ENCODE measurements around the gene RFX4.
"Not testable (repeated sequence)": the region's sequence is repeated elsewhere in the genome, so short reads cannot be mapped to it uniquely, and the experiment has no call there.

RFX4 gene

GRCh38 chr12:106594447-106594846, 11.6 kb downstream of the RFX4 start:
- DNase-seq, result no peak

- no peak for DNase-seq
These were observed 12.5 kb downstream of the RFX4 start for GRCh38 chr12:106595268-106595667.

- DNase-seq, result no peak
These were observed 15.2 kb downstream of the RFX4 start for GRCh38 chr12:106598003-106598402.

- DNase-seq, result no peak
These were observed 16.5 kb downstream of the RFX4 start for GRCh38 chr12:106599302-106599701.

GRCh38 chr12:106600503-106600902, 17.7 kb downstream of the RFX4 start:
- DNase-seq, result no peak

GRCh38 chr12:106601031-106601430, 18.2 kb downstream of the RFX4 start:
- DNase-seq, result no peak

- no peak for DNase-seq
These were observed 18.7 kb downstream of the RFX4 start for GRCh38 chr12:106601496-106601895.

GRCh38 chr12:106602076-106602475, 19.3 kb downstream of the RFX4 start:
- no peak for DNase-seq

GRCh38 chr12:106605254-106605653, 22.4 kb downstream of the RFX4 start:
- no peak for DNase-seq

- DNase-seq, result not testable (repeated sequence)
These were observed 37.8 kb downstream of the RFX4 start for GRCh38 chr12:106620588-106620987.

- DNase-seq, result no peak
These were observed 43.2 kb downstream of the RFX4 start for GRCh38 chr12:106625976-106626375.

- DNase-seq, result no peak
These were observed 47.2 kb downstream of the RFX4 start for GRCh38 chr12:106629797-106630659.

GRCh38 chr12:106631150-106631549, 48.3 kb downstream of the RFX4 start:
- DNase-seq, result no peak

GRCh38 chr12:106631797-106632196, 49.0 kb downstream of the RFX4 start:
- DNase-seq, result no peak

- no peak for DNase-seq
These were observed 50.1 kb downstream of the RFX4 start for GRCh38 chr12:106632797-106633450.

GRCh38 chr12:106633451-106633823, 50.6 kb downstream of the RFX4 start:
- DNase-seq, result no peak

GRCh38 chr12:106634206-106634605, 51.4 kb downstream of the RFX4 start:
- no peak for DNase-seq

- DNase-seq, result no peak
These were observed 60.2 kb downstream of the RFX4 start for GRCh38 chr12:106643000-106643399.

- DNase-seq, result no peak
These were observed 61.7 kb downstream of the RFX4 start for GRCh38 chr12:106644335-106645073.

- DNase-seq, result no peak
These were observed 62.2 kb downstream of the RFX4 start for GRCh38 chr12:106645074-106645421.

- DNase-seq, result no peak
These were observed 62.9 kb downstream of the RFX4 start for GRCh38 chr12:106645465-106646330.

- no peak for DNase-seq
These were observed 63.7 kb downstream of the RFX4 start for GRCh38 chr12:106646472-106646871.
